T-helper 17 cell (primary cell): ENCODE data around the gene ZNF564. TPM values are rescaled to one million over a fixed set of nuclear protein-coding genes. Genes with fewer than 3 reads are reported as not detected.
"Not testable (repeated sequence)": the region's sequence is repeated elsewhere in the genome, so short reads cannot be mapped to it uniquely, and the experiment has no call there.

Experiments used
- ATAC-seq: fragments of 150-1000 bp; cut with Tn5 transposase; 2 replicates; pipeline ENCODE4 v1.10.0; 2021; ENCODE audit warnings: mild to moderate bottlenecking, moderate library complexity
- DNase-seq, 3 donors: peaks; one replicate each; pipeline versions ENCODE4 v3.0.0 to v3.0.0-alpha.2; 2020 to 2021
- H3K9me3 ChIP-seq: one replicate; pipeline ENCODE4 v1.7.0; 2013; ENCODE audit warnings: low read length, mild to moderate bottlenecking; ENCODE audit not compliant: control insufficient read depth, poor library complexity, severe bottlenecking
- H3K27ac Mint-ChIP-seq: one replicate; pipeline ENCODE4 v1.8.0; 2022; ENCODE audit warnings: mild to moderate bottlenecking, moderate library complexity, mixed read lengths
- H3K27me3 Mint-ChIP-seq: one replicate; pipeline ENCODE4 v1.8.0; 2022; ENCODE audit warnings: mixed read lengths
- H3K36me3 Mint-ChIP-seq: one replicate; pipeline ENCODE4 v1.8.0; 2022; ENCODE audit warnings: low read depth, mixed read lengths
- H3K4me1 Mint-ChIP-seq: one replicate; pipeline ENCODE4 v1.8.0; 2022; ENCODE audit warnings: mild to moderate bottlenecking, mixed read lengths
- H3K4me3 Mint-ChIP-seq: one replicate; pipeline ENCODE4 v1.8.0; 2022; ENCODE audit warnings: mild to moderate bottlenecking, moderate library complexity, mixed read lengths
- total RNA-seq, 4 donors: library from RNA in 2 of 4; stranded (reverse) in 2 of 4; gene quantifications; one replicate each; pipeline ENCODE4 v1.2.3 and lab custom pipeline; 2022 to 2026

ZNF564 gene
- total RNA-seq, 2 donors from 2014 or later, result 12.0 to 14.5 TPM

- peak overlapping the region; percentile 32 for H3K27ac Mint-ChIP-seq
- peaks cover 2% of the 10 kb centered on the region for H3K36me3 Mint-ChIP-seq
- no peak for DNase-seq
Measured at GRCh38 chr19:12546068-12546467, 5.2 kb downstream of the ZNF564 start.

GRCh38 chr19:12545267-12545666 is 6.0 kb downstream of the ZNF564 start:
- peaks cover 35% of the 10 kb centered on the region for H3K4me1 Mint-ChIP-seq
- ATAC-seq, result no peak
- H3K27ac Mint-ChIP-seq, result peak overlapping the region; percentile 32
- H3K9me3 ChIP-seq, result no peaks in the 10 kb centered on the region
- DNase-seq, result no peak
- no peaks in the 10 kb centered on the region for H3K27me3 Mint-ChIP-seq
- H3K36me3 Mint-ChIP-seq, result peaks cover 2% of the 10 kb centered on the region
- no peak overlapping the region for H3K4me3 Mint-ChIP-seq

More at GRCh38 chr19:12546068-12546467, 5.2 kb downstream of the ZNF564 start:
- Mint-ChIP-seq H3K27me3 (no peaks in the 10 kb centered on the region), H3K4me3 (peak overlapping the region; percentile 21), H3K4me1 (peaks cover 38% of the 10 kb centered on the region)
- H3K9me3 ChIP-seq, result no peaks in the 10 kb centered on the region
- no peak for ATAC-seq

- Mint-ChIP-seq H3K27ac (no peak overlapping the region), H3K36me3 (peaks cover 2% of the 10 kb centered on the region), H3K4me1 (peaks cover 30% of the 10 kb centered on the region), H3K4me3 (no peak overlapping the region), H3K27me3 (no peaks in the 10 kb centered on the region)
- no peaks in the 10 kb centered on the region for H3K9me3 ChIP-seq
- DNase-seq (no peak), ATAC-seq (no peak)
Measured at GRCh38 chr19:12544401-12544876, 6.8 kb downstream of the ZNF564 start.

GRCh38 chr19:12543855-12544254 is 7.4 kb downstream of the ZNF564 start:
- no peak overlapping the region for H3K4me3 Mint-ChIP-seq
- DNase-seq, result no peak
- peaks cover 26% of the 10 kb centered on the region for H3K4me1 Mint-ChIP-seq
- ATAC-seq, result no peak
- no peaks in the 10 kb centered on the region for H3K9me3 ChIP-seq
- no peaks in the 10 kb centered on the region for H3K27me3 Mint-ChIP-seq
- H3K27ac Mint-ChIP-seq, result no peak overlapping the region
- peaks cover 2% of the 10 kb centered on the region for H3K36me3 Mint-ChIP-seq

- H3K36me3 Mint-ChIP-seq, result peaks cover 12% of the 10 kb centered on the region
- H3K27ac Mint-ChIP-seq, result no peak overlapping the region
- DNase-seq, result no peak
- H3K4me3 Mint-ChIP-seq, result peak overlapping the region; percentile 1
- no peaks in the 10 kb centered on the region for H3K4me1 Mint-ChIP-seq
- peaks cover 67% of the 10 kb centered on the region for H3K9me3 ChIP-seq
- ATAC-seq, result no peak
- no peaks in the 10 kb centered on the region for H3K27me3 Mint-ChIP-seq
Measured at GRCh38 chr19:12527034-12527836, 24.0 kb downstream of the ZNF564 start.

GRCh38 chr19:12526542-12526941 is 24.7 kb downstream of the ZNF564 start:
- ATAC-seq, result no peak
- Mint-ChIP-seq H3K27ac (no peak overlapping the region), H3K4me3 (peak overlapping the region; percentile 1), H3K4me1 (no peaks in the 10 kb centered on the region), H3K27me3 (no peaks in the 10 kb centered on the region), H3K36me3 (peaks cover 12% of the 10 kb centered on the region)
- peaks cover 67% of the 10 kb centered on the region for H3K9me3 ChIP-seq
- no peak for DNase-seq

GRCh38 chr19:12521996-12522395 is 29.3 kb downstream of the ZNF564 start:
- no peaks in the 10 kb centered on the region for H3K4me1 Mint-ChIP-seq
- no peak overlapping the region for H3K27ac Mint-ChIP-seq
- ATAC-seq, result no peak
- H3K9me3 ChIP-seq, result peaks cover 35% of the 10 kb centered on the region
- no peaks in the 10 kb centered on the region for H3K27me3 Mint-ChIP-seq
- no peak overlapping the region for H3K4me3 Mint-ChIP-seq
- DNase-seq, result no peak
- H3K36me3 Mint-ChIP-seq, result peaks cover 10% of the 10 kb centered on the region

GRCh38 chr19:12513531-12514061 is 37.7 kb downstream of the ZNF564 start:
- ATAC-seq, result no peak
- no peak overlapping the region for H3K4me3 Mint-ChIP-seq
- H3K36me3 Mint-ChIP-seq, result no peaks in the 10 kb centered on the region
- peaks cover 3% of the 10 kb centered on the region for H3K9me3 ChIP-seq
- DNase-seq, result no peak
- no peak overlapping the region for H3K27ac Mint-ChIP-seq
- no peaks in the 10 kb centered on the region for H3K4me1 Mint-ChIP-seq
- no peaks in the 10 kb centered on the region for H3K27me3 Mint-ChIP-seq

- Mint-ChIP-seq H3K4me1 (peaks cover 4% of the 10 kb centered on the region), H3K27me3 (no peaks in the 10 kb centered on the region), H3K36me3 (no peaks in the 10 kb centered on the region), H3K4me3 (no peak overlapping the region), H3K27ac (no peak overlapping the region)
- DNase-seq (no peak), ATAC-seq (no peak)
- no peaks in the 10 kb centered on the region for H3K9me3 ChIP-seq
Measured at GRCh38 chr19:12497032-12497431, 54.2 kb downstream of the ZNF564 start.

GRCh38 chr19:12496480-12496879 is 54.8 kb downstream of the ZNF564 start:
- peak overlapping the region; percentile 82 for H3K27ac Mint-ChIP-seq
- DNase-seq (no peak), ATAC-seq (no peak)
- H3K4me3 Mint-ChIP-seq, result peak overlapping the region; percentile 91
- H3K4me1 Mint-ChIP-seq, result peaks cover 4% of the 10 kb centered on the region
- H3K36me3 Mint-ChIP-seq, result no peaks in the 10 kb centered on the region
- H3K27me3 Mint-ChIP-seq, result no peaks in the 10 kb centered on the region
- no peaks in the 10 kb centered on the region for H3K9me3 ChIP-seq

GRCh38 chr19:12495002-12495802 is 56.1 kb downstream of the ZNF564 start:
- H3K27me3 Mint-ChIP-seq, result no peaks in the 10 kb centered on the region
- peak overlapping the region; percentile 91 for H3K4me3 Mint-ChIP-seq
- peak overlapping the region; percentile 82 for H3K27ac Mint-ChIP-seq
- H3K36me3 Mint-ChIP-seq, result no peaks in the 10 kb centered on the region
- H3K4me1 Mint-ChIP-seq, result peaks cover 4% of the 10 kb centered on the region
- no peaks in the 10 kb centered on the region for H3K9me3 ChIP-seq
- DNase-seq (peak; percentile 72 to 84 (median 83)), ATAC-seq (peak; percentile 100)

GRCh38 chr19:12494260-12494860 is 56.9 kb downstream of the ZNF564 start:
- peaks cover 4% of the 10 kb centered on the region for H3K4me1 Mint-ChIP-seq
- H3K9me3 ChIP-seq, result no peaks in the 10 kb centered on the region
- no peaks in the 10 kb centered on the region for H3K27me3 Mint-ChIP-seq
- H3K27ac Mint-ChIP-seq, result no peak overlapping the region
- no peaks in the 10 kb centered on the region for H3K36me3 Mint-ChIP-seq
- ATAC-seq (no peak), DNase-seq (no peak)
- peak overlapping the region; percentile 25 for H3K4me3 Mint-ChIP-seq

- not testable (repeated sequence) for ATAC-seq, H3K27ac Mint-ChIP-seq, H3K9me3 ChIP-seq, H3K27me3 Mint-ChIP-seq, H3K36me3 Mint-ChIP-seq, DNase-seq, H3K4me3 Mint-ChIP-seq
- H3K4me1 Mint-ChIP-seq, result peaks cover 27% of the 10 kb centered on the region
Measured at GRCh38 chr19:12486265-12486783, 65.0 kb downstream of the ZNF564 start.
